Upper lobe of left lung (tissue), 4 donors: Measurements from ENCODE around the gene COL9A3.

Source experiments
- EP300 ChIP-seq, 4 donors: sonication (generic); formaldehyde crosslinking; IDR thresholded peaks; one replicate each; pipeline ENCODE4 v1.5.1; 2017; ENCODE audit warnings: antibody characterized with exemption in 4 of 4, control low read depth in 2 of 4
- POLR2A ChIP-seq, 4 donors: fragments of 450-650 bp; IDR thresholded peaks; one replicate each; pipeline ENCODE4 v1.5.1; 2016 to 2017; ENCODE audit warnings: antibody characterized with exemption in 4 of 4, mild to moderate bottlenecking in 2 of 4
- POLR2AphosphoS5 ChIP-seq, 2 donors: sonication (generic); formaldehyde crosslinking; IDR thresholded peaks; one replicate each; pipeline ENCODE4 v1.5.1; 2017; ENCODE audit warnings: antibody characterized with exemption in 2 of 2
- TF ChIP-seq, protein P1 (sequence below), 6 experiments: fragments of 450-650 bp in 4 of 6; fragments of 200-600 bp in 2 of 6; sonication (generic) in 2 of 6; IDR thresholded peaks; one replicate each; pipeline ENCODE4 v1.5.1; 2016 to 2019; ENCODE audit warnings: antibody characterized with exemption in 6 of 6

DNA sequence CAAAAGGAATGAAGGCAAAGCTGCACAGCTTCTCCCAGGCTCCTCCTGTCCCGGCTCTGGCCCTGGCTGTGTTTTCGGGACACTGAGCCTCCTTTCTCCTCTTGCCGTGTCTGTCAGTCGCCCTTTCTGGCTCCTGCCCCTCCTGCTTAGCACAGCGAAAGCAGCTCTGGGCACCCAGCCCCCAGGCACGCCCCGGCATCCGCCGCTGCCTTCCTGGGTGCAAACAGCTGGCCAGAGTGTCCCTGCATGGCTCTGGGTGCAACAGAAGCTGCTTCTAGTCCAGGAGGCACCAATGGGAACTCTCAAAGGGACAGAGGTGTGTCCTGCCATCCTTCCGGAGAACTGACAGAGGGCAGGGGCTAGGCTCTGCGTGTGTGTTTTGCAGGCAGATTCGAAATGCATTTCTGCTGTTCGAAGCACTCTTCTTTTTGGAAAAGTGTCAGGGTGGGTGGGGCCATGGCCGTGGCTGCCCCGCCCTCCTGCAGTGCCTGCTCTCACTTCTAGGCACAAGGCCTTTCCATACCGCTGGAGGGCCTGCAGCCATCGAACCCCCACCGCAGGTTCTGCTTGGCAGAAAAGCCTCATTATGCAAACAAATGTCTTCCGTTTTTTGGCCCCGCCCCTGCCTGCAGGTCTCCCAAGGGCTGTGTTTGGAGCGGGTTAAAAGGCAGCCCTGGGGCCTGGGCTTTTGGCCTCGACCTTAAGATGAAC lies 15.5 kb downstream of the COL9A3 start:
- TF ChIP-seq POLR2AphosphoS5 (IDR thresholded peaks at IDR 0.05), result no peak
- TF ChIP-seq POLR2A (IDR thresholded peaks at IDR 0.05), result no peak
- TF ChIP-seq, protein P1, sequence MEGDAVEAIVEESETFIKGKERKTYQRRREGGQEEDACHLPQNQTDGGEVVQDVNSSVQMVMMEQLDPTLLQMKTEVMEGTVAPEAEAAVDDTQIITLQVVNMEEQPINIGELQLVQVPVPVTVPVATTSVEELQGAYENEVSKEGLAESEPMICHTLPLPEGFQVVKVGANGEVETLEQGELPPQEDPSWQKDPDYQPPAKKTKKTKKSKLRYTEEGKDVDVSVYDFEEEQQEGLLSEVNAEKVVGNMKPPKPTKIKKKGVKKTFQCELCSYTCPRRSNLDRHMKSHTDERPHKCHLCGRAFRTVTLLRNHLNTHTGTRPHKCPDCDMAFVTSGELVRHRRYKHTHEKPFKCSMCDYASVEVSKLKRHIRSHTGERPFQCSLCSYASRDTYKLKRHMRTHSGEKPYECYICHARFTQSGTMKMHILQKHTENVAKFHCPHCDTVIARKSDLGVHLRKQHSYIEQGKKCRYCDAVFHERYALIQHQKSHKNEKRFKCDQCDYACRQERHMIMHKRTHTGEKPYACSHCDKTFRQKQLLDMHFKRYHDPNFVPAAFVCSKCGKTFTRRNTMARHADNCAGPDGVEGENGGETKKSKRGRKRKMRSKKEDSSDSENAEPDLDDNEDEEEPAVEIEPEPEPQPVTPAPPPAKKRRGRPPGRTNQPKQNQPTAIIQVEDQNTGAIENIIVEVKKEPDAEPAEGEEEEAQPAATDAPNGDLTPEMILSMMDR (IDR thresholded peaks at IDR 0.05), result no peak
- TF ChIP-seq EP300 (IDR thresholded peaks at IDR 0.05), result no peak
